Measurements from ENCODE around the gene TIGD3.

DNA sequence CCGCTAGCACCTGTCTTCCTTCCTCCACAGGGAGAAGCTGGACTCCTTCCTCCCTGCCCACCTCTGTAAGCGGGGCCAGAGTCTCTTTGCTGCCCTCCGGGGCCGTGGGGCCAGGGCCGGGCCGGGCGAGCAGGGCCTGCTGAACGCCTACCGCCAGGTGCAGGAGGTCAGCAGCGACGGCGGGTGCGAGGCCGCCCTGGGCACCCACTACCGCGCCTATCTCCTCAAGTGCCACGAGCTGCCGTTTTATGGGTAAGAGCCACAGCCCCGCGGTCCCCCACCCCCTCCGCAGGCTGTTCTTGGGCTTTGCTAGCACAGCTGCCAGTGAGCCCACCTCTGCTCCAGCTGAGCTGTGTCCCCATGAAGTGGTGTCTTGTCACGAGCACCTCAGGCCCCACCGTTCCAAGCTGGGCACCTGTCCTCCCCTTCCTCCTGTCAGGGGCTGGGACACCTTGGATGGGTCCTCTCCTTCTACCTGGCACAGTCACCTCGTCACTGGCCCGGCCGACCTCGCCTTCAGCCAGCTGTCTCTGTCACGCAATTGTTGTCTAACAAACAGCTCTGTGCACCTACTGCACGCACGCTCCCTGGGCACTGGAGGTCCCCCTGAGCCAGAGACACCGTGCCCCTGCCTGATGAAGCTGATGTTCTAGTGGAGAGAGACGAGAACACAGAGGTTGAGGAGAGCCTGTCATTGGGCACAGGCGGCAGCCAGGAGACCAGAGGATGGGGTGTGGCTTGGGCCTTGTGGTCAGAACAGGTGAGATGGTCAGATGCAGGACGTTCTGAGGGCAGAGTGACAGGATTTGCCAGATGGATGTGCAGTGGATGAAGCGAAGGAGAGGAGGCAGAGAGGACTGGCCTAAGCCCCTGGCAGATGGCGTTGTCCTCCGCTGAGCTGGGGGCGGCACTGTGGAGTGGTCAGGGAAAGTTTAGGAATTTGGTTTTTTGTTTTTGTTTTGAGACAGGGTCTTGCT, 42.5 kb downstream of the TIGD3 start:
- TF ChIP-seq YY1 (IDR thresholded peaks at IDR 0.05; ENCODE audit: insufficient read depth, insufficient read length) (no peak), SUZ12 (IDR thresholded peaks at IDR 0.05; ENCODE audit: extremely low read depth, insufficient read depth, insufficient read length) (no peak), ZNF274 (IDR thresholded peaks at IDR 0.05; ENCODE audit: low read depth, low read length) (no peak)
